ENCODE measurements around the gene UBE2L3. TPM values are rescaled to one million over a fixed set of nuclear protein-coding genes. Genes with fewer than 3 reads are reported as not detected.
"Not testable (repeated sequence)": the region's sequence is repeated elsewhere in the genome, so short reads cannot be mapped to it uniquely, and the experiment has no call there.

Gene UBE2L3
- total RNA-seq, 2 donors from 2014 or later = 36.2 to 36.8 TPM

DNA sequence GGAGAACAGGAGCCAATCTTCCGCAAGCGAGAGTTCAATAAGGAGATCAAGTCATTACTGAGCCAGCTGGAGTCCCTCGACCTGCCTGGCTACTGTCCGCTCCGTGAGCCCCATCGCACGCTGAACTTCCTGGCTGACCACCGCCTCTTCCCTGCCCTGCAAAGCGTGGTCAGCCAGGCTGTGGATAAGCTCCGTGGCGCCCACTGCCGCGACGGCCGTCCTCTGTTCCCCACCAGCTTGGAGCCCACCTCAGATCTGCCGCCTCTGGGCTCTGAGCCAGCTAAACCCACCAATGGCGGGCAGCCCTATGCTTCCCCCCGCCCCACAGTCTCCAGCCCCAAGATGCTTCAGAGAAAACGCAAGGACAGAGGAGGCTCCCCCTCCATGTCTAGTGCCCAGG, 67.3 kb downstream of the UBE2L3 start:
- DNase-seq (ENCODE audit: low spot score) = no peak
- intact Hi-C loops (cut with DNase I) = loop anchor here in 1 of 2 donors (5.0 kb wide), 1 partner anchor 63 kb away; no protein-coding TSS in a partner anchor

DNA sequence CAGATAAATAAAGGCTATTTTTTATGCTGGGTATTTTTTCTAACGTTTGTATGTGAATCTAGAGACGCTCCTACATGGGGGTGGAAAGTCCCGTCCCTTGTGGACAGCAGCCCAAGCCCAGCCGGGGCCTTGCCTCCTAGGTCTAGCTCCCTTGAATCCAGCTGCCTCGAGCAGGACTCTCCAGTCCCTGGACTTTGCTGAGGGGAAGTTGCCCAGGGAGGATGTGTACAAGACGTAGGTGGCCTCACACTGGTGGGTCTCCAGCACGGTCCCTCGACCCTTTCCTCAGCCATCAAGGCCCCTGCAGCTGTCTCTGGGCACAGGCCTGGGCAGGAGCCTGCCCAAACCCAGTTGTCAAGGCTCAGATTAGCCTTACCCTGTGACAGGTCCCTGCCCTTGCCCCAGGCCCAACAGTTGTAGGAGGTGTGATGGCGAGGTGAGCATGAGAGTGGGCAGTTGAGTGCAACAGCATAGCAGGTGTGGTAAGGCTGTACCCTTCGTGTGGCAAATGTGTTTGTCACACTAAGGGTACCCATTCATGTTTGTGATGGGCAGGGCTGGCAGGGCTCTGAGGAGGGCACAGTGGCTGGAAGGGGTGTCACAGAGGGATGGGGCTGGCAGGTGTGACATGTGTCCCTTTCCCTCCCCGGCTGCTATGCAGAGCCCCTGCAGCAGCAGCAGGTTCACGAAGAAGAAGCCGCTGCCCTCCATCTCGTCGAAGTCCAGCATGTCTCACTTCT, 68.4 kb downstream of the UBE2L3 start:
- no peak for DNase-seq (ENCODE audit: low spot score)
- intact Hi-C loops (cut with DNase I) = loop anchor here in 1 of 2 donors (2.0 kb wide), 1 partner anchor 559 kb away; no protein-coding TSS in a partner anchor

DNA sequence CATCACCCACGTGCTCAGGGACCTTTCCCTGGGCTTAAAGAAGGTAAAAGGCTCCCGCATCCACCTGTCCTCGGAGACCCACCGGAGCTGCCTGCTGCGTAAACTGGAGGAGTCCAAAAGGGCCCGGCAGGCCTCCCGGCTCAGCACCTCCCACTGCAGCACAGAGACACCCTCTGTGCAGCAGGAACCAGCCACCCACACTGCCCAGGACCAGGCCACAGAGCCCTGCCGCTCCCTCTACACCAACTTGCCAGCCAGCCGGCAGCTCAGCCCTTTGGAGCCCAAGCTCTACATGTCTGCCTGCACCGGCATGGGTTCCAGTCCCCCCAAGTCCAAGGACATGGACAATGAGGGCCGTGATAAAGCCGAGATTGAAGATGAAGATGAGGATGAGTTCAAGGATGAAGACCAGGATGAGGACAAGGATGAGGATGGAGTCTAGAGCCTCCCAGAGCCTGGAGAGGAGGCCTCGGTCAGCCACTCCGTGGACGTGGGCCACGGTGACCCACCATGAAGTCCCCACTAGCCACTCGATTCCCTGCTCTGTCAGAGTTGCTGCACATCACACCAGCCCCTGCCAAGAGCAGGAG, 69.2 kb downstream of the UBE2L3 start:
- intact Hi-C loops (cut with DNase I) = loop anchor here in 1 of 2 donors (2.0 kb wide), 1 partner anchor 560 kb away; no protein-coding TSS in a partner anchor
- no peak for DNase-seq (ENCODE audit: low spot score)

DNA sequence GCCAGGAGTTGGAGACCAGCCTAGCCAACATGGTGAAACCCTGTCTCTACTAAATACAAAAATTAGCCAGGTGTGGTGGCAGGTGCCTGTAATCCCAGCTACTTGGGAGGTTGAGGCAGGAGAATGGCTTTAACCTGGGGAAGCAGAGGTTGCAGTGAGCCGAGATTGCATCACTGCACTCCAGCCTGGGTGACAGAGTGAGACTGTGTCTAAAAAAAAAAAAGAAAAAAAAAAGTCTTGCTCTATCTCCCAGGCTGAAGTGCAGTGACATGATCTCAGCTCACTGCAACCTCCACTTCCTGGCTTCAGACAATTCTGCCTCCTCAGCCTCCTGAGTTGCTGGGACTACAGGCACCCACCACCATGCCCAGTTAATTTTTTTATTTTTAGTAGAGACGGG, 69.9 kb downstream of the UBE2L3 start:
- DNase-seq (ENCODE audit: low spot score) = not testable (repeated sequence)
- intact Hi-C loops (cut with DNase I) = loop anchor here in 1 of 2 donors (2.0 kb wide), 1 partner anchor 561 kb away; no protein-coding TSS in a partner anchor

DNA sequence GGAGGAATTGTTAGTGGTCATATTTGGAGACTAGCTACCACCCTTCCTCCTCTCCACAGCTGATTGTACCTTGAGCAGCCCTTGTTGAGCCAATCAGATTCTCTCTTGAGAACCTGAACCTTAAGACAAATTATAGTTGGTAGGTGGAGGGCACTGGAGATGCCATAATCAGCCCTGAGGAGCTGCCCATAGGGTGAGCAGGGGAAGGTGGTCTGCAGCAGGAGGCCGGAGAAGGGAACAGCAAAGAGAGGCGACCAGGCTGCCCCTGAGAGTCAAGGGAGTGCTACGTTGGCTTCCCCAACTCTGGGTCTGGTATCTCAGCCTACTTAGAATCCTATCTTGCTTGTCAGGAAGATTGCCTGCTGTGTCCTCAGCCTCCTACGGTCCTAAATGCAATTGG, 71.8 kb downstream of the UBE2L3 start:
- intact Hi-C loops (cut with DNase I) = no loop called here
- no peak for DNase-seq (ENCODE audit: low spot score)

DNA sequence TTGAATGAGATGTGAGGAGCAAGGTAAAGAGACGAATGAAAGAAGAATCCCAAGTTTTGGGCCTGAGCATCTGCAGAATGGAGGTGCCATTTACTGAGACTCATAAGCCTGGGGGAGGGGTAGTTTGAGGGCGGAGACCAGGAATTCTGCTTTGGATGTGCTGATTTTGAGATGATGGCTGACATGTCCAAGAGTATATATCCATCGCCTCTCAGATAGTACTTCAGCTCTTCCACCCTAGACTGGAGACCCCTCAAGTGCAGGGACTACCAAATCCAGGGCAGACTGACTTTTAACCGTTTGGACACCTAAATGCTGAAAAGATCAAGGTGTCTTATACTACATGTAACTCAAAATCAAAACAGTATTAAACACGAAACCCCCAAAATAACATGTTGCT, 73.3 kb downstream of the UBE2L3 start:
- DNase-seq (ENCODE audit: low spot score) = no peak
- intact Hi-C loops (cut with DNase I) = no loop called here

DNA sequence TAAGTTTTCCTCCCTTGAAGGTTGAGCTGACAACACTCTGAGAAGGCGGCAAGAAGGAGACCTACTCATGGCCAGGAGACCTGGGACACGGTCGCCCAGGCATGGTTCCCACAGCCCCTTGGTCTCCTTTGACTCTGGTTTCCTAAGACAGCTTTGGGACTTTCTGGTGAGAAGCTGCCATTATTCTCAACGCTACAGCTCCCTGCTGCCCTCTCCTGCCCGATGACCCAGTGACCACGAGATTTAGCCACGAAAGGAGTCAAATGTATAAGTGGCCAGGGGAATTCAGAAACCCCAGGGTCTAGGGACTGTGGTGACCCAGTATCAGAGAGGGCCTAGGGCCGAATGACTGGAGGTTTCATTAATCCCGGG, 73.9 kb downstream of the UBE2L3 start:
- DNase-seq (ENCODE audit: low spot score) = no peak
- intact Hi-C loops (cut with DNase I) = no loop called here

DNA sequence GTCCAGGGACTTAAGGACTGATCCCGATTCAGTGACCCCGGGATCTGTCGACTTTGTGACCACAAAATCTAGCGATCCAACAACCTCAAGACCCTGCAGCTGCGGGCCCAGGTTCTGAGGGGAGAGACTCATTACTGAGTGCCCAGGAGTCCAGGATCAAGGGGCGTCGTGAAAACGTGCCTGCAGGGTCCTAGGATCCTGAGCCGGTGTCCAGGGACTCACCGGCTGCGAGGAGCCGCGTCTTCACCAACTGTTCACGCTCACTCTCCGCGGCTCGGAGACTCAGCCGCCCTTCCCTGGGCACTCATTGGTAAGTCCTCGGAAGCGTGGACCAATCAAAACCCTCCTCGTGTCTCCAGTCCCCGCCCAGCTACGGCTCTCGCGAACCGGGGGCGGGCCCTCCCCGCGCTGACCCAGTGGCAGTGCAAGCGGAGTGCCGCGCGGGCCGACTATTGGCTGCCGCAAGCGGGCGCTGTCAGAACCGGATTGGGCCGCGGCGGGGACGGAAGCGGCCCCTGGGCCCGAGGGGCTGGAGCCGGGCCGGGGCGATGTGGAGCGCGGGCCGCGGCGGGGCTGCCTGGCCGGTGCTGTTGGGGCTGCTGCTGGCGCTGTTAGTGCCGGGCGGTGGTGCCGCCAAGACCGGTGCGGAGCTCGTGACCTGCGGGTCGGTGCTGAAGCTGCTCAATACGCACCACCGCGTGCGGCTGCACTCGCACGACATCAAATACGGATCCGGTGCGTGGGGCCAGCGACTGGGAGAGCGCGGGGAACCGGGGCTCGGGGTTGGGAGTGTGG, 74.5 kb downstream of the UBE2L3 start, which contains the start of gene SDF2L1:
TSS of gene SDF2L1 (plus strand) at position 514 of the 795 bp plus-strand sequence. CDS start at position 549, 35 bp downstream.
- intact Hi-C loops (cut with DNase I) = no loop called here

DNA sequence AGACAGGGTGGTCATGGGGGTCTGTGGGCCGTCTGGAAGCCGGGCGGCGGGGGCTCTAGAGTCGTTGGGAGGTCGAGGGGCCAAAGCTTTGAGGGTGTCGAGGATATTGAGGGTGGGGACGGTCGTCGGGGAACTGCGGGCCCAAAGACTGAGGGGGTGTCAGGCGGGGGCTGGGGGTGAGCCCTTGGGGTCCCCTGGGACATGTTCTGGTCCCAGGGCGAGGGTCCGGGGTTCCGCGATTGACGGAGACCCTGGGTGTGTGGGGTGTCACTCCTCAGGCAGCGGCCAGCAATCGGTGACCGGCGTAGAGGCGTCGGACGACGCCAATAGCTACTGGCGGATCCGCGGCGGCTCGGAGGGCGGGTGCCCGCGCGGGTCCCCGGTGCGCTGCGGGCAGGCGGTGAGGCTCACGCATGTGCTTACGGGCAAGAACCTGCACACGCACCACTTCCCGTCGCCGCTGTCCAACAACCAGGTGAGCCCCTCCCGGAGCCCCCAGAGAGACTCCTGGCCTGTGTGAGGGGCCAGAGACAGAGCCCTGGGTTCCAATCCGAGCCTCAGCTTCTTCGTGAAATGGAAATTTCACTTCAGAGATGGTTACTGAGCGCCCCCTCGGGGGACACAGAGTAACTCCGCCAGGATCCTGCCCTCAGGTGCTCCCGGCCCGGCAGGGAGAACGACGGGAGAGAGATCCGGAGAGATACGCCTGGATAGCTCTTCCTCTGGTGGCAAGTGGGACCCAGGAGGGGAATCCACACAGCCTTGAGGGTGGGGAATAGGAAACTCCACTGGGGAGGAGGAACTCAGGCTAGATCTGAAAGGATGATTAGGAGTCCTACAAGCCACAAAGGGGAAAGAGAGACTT, 75.3 kb downstream of the UBE2L3 start:
- intact Hi-C loops (cut with DNase I) = no loop called here
- DNase-seq (ENCODE audit: low spot score) = peak; percentile 86

More for the DNA sequence above, 74.5 kb downstream of the UBE2L3 start, which contains the start of gene SDF2L1:
- DNase-seq (ENCODE audit: low spot score) = peak; percentile 99

DNA sequence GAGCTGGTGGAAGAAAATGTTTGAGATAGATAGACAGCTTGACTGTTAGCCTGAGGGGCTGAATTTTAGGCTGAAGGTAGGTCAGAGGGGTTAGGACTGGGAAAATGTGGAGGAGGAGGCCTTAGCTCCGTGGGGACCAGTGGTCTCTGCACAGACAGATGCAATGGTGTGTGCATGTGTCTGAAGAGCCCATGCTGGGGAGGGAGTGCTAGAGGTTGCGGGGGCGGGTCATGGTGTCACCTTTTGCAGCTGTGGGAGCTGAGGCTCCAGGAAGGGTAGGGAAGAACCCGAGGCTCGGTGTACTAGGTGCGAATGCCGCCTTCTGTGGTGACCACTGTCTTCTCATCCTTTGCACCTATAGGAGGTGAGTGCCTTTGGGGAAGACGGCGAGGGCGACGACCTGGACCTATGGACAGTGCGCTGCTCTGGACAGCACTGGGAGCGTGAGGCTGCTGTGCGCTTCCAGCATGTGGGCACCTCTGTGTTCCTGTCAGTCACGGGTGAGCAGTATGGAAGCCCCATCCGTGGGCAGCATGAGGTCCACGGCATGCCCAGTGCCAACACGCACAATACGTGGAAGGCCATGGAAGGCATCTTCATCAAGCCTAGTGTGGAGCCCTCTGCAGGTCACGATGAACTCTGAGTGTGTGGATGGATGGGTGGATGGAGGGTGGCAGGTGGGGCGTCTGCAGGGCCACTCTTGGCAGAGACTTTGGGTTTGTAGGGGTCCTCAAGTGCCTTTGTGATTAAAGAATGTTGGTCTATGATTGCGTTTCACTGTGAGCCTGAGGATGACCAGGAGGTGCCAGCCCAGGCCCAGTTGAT, 76.2 kb downstream of the UBE2L3 start:
- intact Hi-C loops (cut with DNase I) = no loop called here
- DNase-seq (ENCODE audit: low spot score) = no peak

DNA sequence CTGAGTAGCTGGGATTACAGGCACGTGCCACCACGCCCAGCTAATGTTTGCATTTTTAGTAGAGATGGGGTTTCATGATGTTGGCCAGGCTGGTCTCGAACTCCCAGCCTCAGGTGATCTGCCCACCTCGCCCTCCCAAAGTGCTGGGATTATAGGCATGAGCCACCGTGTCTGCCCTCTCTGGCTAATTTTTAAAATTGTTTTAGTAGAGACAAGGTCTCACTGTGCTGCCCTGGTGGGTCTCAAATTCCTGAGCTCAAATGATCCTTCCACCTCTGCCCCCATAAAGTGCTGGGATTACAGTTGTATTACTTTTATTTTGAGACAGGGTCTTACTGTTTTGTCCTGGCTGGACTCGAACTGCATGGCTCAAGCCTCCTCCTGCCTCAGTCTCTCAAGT, 78.0 kb downstream of the UBE2L3 start:
- DNase-seq (ENCODE audit: low spot score); intact Hi-C loops (cut with DNase I): not testable (repeated sequence)

DNA sequence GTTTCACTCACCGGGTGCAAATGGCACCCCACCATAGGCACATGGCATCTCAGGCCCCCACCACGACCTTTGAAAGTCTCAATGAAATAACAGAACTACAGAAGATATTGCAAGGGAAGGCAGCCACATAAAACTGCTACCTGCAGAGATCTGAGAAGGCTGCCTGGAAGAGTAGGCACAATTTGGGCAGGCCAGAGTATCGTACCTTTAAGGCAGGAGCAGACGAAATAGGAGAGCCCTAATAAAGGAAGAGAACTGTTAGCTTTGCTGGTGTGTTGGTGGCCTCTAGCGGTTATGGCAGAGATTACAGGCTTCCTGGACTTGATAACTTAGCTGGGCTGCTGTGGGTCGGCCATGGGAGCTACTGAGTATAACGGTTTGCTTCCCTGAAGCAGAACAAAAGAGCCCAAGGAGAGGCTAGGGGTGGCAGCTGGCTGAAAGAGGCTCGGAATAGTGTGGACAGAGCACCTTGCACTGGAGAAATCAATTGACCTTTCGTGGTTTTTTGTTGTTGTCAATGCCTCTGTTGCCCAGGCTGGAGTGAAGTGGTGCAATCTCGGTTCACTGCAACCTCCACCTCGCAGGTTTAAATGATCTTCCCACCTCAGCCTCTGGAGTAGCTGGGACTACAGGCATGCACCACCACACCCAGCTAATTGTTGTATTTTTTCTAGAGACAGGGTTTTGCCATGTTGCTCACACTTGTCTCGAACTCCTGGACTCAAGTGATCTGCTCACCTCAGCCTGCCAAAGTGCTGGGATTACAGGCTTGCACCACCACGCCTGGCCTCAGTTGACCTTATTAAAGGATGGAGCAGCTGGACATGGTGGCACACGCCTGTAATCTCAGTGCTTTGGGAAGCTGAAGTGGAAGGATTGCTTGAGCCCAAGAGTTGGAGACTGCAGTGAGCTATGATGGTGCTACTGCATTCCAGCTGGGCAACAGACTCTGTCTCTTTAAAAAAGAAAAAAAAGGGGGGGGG, 79.4 kb downstream of the UBE2L3 start:
- intact Hi-C loops (cut with DNase I) = no loop called here
- no peak for DNase-seq (ENCODE audit: low spot score)

DNA sequence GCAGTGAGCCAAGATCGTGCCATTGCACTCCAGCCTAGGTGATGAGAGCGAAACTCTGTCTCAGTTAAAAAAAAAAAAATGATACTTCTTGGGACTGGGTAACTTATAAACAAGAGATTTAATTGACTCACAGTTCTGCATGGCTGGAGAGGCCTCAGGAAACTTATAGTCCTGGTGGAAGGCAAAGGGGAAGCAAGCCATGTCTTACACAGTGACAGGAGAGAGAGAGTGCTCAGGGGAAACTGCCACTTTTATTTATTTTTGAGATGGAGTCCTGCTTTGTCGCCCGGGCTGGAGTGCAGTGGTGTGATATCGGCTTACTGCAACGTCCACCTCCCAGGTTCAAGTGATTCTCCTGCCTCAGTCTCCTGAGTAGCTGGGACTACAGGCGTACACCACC, 82.8 kb downstream of the UBE2L3 start:
- intact Hi-C loops (cut with DNase I) = no loop called here
- no peak for DNase-seq (ENCODE audit: low spot score)

DNA sequence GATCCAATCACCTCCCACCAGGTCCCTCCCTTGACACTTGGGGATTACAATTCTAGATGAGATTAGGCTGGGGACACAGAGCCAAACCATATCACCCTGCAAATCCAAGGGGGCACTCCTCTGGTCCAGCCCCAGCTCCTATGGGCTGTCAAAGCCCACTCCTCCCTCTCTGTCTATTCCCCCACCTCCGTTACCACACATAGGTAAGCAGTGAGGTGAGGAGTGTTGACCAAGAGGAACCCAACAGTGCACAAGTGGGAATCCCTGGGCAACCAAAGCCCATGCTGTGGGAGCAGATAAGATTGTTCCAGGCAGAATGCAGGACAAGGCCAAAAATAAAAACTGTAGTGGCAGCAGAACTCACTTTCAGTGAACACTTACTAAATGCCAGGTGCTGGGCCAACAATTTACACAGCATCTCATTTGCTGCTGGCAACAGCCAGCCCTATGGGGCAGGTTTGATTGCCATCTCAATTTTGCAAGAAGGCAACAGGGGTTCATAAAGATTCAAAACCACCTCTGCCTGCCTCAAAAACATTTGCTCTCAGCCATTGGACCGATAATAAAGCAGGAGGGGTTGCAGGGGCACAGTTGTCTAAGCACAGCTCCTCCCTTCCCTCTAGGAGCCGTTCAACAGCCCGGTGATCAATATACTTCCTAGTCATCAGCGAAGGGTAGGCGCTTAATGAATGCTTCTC, 83.5 kb downstream of the UBE2L3 start:
- DNase-seq (ENCODE audit: low spot score) = no peak
- intact Hi-C loops (cut with DNase I) = no loop called here

DNA sequence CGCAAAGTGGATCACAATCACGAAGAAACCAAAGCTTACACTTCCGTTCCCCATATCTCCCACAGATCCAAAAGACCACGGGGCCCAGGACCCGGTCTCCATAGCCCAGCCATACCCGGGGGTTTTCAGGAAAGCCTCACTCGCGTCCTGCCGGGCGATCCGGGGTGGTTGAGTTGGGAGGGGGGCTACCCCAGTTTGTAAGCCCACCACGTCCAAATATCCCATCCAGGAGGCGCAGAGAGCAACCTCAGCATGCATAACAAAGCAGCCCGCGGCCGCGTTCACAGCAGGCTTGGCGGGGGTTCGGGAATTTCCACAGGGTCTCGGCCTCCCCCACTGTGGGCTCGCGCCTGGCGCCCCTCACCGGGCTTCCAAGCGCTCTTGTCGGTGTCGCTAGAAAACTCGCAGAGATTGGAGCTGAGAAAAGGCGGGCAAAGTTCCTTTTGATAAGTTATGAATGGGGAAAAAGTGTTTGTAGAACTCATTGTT, 84.1 kb downstream of the UBE2L3 start:
- DNase-seq (ENCODE audit: low spot score) = no peak

DNA sequence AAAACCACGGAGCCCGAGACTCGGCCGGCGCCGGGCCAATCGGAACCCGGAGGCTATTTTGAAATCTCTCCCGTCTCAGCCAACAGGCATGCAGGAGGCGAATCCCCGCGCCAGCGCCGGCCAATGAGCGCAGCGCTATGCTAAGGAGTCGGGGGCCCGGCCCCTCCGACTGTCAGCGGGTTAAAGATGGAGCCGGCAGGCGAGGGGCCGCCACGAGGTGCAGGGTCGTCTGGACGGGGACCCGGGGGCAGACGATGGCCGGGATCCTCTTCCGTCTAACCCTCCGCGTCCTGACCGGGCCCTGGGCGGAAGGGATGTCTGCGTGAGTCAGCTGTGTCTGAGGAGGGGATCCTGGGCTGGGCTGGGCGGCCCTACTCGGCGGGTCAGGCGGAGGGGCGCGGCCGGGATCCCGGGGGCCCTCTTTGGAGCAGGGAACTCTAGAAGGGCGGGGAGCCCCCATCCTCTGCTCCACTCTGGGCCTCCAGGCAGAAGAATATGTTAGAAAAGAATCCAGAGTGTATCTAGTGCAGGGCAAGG, 84.6 kb downstream of the UBE2L3 start:
- intact Hi-C loops (cut with DNase I) = no loop called here

More for the DNA sequence above, 84.1 kb downstream of the UBE2L3 start:
- intact Hi-C loops (cut with DNase I) = no loop called here

More for the DNA sequence above, 84.6 kb downstream of the UBE2L3 start:
- DNase-seq (ENCODE audit: low spot score) = peak; percentile 97
